Measurements from ENCODE around the gene GSTO2.

DNA sequence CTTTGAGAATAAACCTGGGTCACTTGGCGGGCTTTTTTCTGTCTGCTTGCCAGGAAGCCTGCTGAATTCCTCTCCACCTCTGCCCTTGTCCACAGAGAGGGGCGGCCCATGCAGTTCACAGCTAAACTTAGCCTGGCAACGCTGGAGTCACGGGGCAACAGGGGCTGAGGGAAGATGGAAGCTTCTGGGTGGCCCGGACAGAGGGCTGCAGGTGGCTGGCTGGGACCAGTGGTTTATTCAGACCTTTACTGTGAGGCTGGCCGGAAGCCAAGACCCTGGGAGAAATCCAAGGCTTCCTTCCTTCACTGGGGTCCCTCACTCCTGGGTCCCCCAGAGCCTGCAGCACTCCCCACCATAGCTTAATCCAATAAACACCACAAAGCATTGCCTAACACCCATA, 52.2 kb downstream of the GSTO2 start:
- TF ChIP-seq, protein P1, sequence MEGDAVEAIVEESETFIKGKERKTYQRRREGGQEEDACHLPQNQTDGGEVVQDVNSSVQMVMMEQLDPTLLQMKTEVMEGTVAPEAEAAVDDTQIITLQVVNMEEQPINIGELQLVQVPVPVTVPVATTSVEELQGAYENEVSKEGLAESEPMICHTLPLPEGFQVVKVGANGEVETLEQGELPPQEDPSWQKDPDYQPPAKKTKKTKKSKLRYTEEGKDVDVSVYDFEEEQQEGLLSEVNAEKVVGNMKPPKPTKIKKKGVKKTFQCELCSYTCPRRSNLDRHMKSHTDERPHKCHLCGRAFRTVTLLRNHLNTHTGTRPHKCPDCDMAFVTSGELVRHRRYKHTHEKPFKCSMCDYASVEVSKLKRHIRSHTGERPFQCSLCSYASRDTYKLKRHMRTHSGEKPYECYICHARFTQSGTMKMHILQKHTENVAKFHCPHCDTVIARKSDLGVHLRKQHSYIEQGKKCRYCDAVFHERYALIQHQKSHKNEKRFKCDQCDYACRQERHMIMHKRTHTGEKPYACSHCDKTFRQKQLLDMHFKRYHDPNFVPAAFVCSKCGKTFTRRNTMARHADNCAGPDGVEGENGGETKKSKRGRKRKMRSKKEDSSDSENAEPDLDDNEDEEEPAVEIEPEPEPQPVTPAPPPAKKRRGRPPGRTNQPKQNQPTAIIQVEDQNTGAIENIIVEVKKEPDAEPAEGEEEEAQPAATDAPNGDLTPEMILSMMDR (conservative IDR thresholded peaks at IDR 0.05 in 1 of 2, IDR thresholded peaks at IDR 0.05 in 1 of 2; ENCODE audit: low read depth in 1 of 2, low read length in 2 of 2), result no peak
- TF ChIP-seq EZH2 (IDR thresholded peaks at IDR 0.05; ENCODE audit: low read length, missing control alignments), result no peak

All from fibroblast of lung (primary cell).